HG02885 (cell line): Measurements from ENCODE around the gene CFAP92.

Source experiments
- ATAC-seq: cut with Tn5 transposase; IDR thresholded peaks from one replicate; pipeline ENCODE4 v1.9.1; 2021; ENCODE audit warnings: mild to moderate bottlenecking; ENCODE audit not compliant: unreplicated experiment, poor library complexity

The CFAP92 gene

GRCh38 chr3:129006864-129007263 lies 13.0 kb upstream of the CFAP92 start:
- no peak for ATAC-seq

- ATAC-seq: no peak
Measured at GRCh38 chr3:129005526-129006303, 11.8 kb upstream of the CFAP92 start.

DNA sequence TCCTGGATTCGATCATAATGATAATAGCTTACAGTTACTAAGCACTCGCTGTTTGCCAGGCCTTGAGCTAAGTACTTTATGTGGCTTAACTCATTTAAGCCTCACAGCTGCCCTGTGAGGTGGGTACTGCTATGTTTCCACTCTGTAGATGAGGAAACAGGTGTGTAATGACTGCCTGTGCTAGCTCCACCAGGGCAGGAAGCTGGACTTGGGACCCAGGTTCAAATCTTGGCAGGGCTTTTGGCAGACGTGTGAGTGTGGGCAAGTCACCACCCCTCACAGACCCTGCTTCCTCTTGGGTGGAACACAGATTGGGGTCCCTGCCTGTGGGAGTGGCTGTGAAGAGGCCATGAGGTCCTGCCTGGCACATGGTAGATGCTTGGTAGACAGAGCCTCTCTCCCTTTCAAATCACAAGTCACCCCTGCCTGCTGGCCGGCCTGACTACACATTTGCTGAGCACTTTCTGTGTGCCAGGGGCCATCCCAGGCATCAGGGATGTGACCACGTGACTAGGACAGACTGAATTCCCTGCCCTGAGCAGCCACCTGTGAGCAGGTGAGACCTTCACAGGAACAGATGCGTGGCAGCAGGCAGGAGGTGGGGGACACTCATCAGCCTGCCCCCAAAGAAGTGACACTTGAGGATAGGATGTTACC lies 10.9 kb upstream of the CFAP92 start:
- ATAC-seq: no peak

GRCh38 chr3:129003578-129004112 lies 9.8 kb upstream of the CFAP92 start:
- ATAC-seq: no peak

DNA sequence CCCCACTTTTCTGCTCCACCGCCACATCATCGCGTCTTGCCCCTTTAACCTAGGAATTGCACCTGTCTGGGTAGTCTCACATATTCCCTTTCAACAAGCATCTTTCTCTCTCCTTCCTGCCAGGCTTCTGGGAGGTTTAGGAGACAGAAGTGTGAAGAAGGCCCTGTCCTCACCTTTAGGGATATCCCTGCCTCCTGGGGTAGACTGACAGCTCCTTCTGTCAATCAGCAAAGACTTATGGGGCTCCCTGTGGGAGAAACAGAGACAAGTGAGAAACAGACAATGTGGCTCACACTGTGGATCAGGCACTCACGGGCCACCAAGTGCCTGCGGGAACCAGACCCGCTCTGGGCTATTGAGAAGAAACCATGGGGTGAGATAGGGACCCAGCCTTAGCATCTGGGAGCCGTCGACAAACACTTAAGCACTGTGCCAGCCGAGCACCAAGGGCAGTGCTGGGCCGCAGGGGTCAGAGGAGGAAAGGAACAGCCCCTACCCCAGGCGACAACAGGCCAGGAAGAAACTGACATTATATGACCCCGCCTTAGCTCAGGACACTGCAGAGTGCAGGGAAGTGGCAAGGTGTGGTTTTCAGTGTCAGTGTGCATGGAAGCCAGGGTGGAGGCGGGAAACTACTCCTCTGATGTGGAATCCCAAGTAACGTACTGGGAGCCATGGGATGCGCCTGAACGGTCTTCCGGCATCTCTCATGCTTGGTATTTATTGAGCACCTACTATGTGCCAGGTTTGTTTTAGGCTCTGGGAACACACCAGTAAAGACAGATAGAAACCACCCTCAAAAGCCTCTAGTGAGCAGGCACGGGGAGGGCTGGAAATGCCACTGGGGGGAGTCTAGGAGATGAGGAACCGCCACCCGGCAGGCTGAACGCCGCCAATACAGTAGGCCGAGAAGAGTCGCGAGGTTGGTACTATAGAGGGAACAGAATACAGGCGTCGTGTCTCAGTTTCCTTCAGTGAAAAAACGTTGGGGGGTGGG lies 9.0 kb upstream of the CFAP92 start:
- ATAC-seq: no peak

DNA sequence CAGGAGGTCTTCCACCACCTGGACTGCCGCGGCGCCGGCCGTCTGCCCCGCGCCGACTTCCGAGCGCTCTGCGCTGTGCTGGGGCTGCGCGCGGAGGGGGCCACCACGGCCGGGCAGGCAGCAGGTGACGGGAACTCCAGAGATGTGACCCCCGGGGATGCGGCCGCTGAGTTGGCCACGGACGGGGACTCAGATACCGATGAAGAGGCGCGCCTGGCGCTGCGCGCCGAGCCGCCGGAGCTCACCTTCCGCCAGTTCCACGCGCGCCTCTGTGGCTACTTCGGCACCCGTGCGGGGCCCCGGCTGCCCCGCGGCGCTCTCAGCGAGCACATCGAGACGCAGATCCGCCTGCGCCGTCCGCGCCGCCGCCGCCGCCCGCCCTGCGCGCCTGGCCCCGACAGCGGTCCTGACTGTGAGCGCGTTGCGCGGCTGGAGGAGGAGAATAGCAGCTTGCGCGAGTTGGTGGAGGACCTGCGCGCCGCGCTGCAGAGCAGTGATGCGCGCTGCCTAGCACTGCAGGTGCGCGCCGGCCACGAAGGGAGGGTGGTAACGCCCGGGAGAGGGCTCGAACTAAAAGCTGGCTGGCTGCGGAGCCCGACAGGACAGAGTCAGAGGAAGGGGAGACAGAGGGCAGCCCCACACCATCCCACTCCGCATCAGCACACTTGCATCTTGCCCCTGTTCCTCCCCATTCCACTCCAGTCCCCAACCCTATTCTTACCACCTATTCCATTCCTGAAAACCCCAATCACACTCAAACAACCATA lies 8.1 kb upstream of the CFAP92 start:
- ATAC-seq: no peak

DNA sequence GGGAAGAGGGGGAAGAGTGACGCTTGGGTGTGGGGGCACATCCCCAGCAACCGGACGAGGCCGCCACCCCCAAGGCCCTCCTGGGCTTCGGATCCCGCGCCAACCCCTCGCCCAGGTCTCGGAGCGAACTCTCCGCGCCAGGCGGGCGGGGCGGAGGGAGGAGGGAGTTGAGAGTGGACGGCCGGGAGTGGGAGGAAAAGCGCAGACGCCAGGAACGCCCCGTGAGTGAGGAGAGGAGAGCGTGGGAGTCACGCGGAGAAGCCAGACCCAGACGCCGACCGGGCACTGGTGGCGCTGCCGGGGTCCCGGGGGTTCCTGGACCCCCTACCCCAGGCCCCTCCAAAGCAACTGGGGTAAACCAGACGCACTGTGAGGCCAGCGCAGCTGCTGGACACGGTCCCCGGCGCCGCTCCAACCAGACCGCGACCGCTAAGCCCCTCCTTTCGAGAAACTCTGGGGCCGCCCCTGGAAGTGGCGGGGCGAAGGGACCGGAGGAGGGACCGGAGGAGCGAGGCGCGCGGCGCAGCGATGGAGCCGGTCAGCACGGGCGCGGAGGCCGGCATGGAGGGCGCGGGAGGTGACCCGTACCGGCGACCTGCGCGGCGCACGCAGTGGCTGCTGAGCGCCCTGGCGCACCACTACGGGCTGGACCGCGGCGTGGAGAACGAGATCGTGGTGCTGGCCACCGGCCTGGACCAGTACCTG lies 7.4 kb upstream of the CFAP92 start, which contains the start of gene EFCC1:
Gene EFCC1, plus strand, starts transcription at position 204 of the 705 bp plus-strand sequence. Its CDS starts 325 bp downstream, at position 529.
- ATAC-seq: no peak

- ATAC-seq: no peak
Measured at GRCh38 chr3:129000742-129001100, 6.8 kb upstream of the CFAP92 start.

GRCh38 chr3:128999102-128999501 lies 5.2 kb upstream of the CFAP92 start:
- ATAC-seq: no peak

- ATAC-seq: no peak
Measured at GRCh38 chr3:128998561-128998960, 4.7 kb upstream of the CFAP92 start.

DNA sequence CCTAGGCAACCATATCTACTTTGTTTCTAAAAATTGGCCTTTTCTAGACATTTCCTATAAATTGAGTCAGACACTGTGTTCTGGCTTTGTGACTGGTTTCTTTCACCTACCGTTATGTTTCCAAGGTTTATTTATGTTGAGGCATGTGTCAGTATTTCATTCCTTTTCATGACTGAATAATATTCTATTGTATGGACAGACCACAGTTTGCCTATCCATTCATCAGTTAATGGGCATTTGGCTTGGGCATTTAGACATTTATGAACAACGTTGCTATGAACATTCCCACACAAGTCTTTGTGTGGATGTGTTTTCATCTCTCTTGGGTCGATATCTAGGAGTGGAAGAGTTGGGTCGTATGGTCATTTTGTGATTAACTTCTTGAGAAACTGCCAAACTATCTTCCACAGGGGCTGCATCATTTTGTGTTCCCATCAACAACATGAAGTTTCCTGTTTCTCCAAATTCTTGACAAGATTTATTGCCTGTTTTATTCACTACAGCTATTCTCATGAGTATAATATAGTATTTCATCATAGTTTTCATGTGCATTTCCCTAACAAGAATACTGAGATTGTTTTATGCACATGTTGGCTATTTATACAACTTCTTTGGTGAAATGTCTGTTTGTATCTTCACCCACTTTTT lies 3.7 kb upstream of the CFAP92 start:
- ATAC-seq: no peak

- no peak for ATAC-seq
Measured at GRCh38 chr3:128996726-128997125, 2.9 kb upstream of the CFAP92 start.

GRCh38 chr3:128996200-128996599 lies 2.3 kb upstream of the CFAP92 start:
- no peak for ATAC-seq

DNA sequence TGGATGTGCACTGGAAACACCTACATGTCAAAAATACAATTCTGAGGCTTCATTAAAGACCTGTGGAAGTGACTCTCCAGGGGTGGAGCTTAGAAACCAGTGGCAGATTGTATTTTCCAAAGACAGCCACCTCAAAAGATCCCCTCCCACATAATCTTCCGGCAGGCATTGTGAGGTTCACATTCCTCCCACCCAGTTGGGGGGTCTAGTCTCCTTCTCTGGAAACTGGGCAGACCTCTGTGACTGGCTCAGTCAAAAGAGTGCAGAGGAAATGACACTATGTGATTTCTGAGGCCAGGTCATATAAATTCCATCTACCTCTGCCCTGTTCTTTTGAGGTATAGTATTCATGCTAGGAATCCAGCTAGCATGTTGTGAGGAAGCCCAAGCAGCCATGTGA lies 1.9 kb upstream of the CFAP92 start:
- ATAC-seq: no peak

DNA sequence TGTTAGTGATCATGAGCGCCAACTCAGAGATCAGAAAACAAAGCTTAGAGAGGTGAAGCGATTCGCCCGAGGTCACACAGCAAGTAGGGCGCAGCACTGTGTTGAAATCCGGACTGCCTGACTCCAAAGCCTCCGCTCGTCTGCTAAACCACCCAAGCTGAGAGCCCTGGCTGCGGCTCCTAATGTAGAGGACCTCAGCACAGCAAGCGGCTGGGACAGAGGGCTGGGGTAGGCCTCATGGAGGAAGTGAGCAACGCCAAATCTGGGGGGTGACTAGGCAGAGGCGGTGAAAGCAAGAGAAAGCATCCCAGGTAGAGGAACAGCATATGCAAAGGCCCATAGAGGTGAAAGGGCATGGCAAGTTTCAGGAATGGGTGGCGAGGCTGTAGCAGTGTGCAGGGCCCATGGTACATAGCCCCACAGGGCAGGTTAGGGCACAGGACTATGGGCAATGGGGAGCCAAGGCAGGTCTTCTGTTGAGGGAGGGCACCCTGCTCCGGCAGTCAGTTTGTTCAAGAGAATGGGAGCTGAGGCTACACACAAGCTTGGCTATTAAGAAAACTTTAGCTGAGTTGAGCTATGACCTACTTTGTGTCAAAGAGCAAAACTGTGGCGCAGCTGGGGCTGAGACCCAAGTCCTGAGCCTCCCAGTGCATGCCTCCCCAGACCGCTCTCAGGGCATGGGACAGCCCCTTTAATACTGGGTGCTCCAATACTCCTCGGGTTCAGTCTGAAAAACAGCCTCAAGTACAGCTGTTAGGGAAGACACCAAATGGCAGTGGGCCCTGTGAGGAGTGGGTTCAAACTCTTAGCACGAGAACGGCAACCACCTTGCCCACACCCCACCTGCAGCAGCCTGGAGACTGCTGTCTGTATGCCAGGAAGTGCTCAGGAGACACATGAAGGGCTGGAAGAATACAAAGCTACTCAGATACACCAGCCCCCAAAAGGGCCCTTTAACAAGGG lies 988 bp upstream of the CFAP92 start:
- no peak for ATAC-seq

- no peak for ATAC-seq
Measured at GRCh38 chr3:128994173-128994512, 267 bp upstream of the CFAP92 start.

GRCh38 chr3:128992926-128993460 lies 883 bp downstream of the CFAP92 start:
- no peak for ATAC-seq
